Neutrophil (primary cell): Measurements from ENCODE around the gene MED6.

Experiments used
- H3K27ac ChIP-seq: fragments of 200-600 bp; sonication (generic); 2 replicates; pipeline ENCODE4 v1.5.1; 2016; ENCODE audit warnings: mild to moderate bottlenecking, moderate library complexity
- H3K27me3 ChIP-seq: fragments of 200-600 bp; sonication (generic); 2 replicates; pipeline ENCODE4 v1.6.0; 2016; ENCODE audit warnings: mild to moderate bottlenecking
- H3K36me3 ChIP-seq: fragments of 200-600 bp; sonication (generic); 2 replicates; pipeline ENCODE4 v1.5.1; 2017
- H3K4me1 ChIP-seq, 2 experiments: fragments of 200-600 bp in 1 of 2; sonication (generic) in 1 of 2; 1 replicate in 1 of 2; 2 replicates in 1 of 2; pipeline versions ENCODE4 v1.5.1 to v1.6.1; 2013 to 2016; ENCODE audit warnings: low read depth in 1 of 2, low read length in 1 of 2, mild to moderate bottlenecking in 1 of 2, moderate library complexity in 1 of 2; ENCODE audit not compliant: control insufficient read depth in 1 of 2, insufficient read depth in 1 of 2
- H3K4me3 ChIP-seq, 2 experiments: fragments of 200-600 bp in 1 of 2; sonication (generic) in 1 of 2; 1 replicate in 1 of 2; 2 replicates in 1 of 2; pipeline ENCODE4 v1.5.1; 2013 to 2016; ENCODE audit warnings: low read depth in 1 of 2, low read length in 1 of 2, mild to moderate bottlenecking in 1 of 2, moderate library complexity in 1 of 2
- H3K9me3 ChIP-seq: fragments of 200-600 bp; sonication (generic); 2 replicates; pipeline ENCODE4 v1.5.1; 2016
- CTCF ChIP-seq: fragments of 200-600 bp; sonication (generic); IDR thresholded peaks from 2 replicates; pipeline ENCODE4 v1.5.1; 2016; ENCODE audit warnings: antibody characterized with exemption

MED6 gene

GRCh38 chr14:70597731-70598130 is 2.7 kb downstream of the MED6 start:
- H3K27me3 ChIP-seq: peaks cover 13% of the 10 kb centered on the region
- H3K9me3 ChIP-seq: no peaks in the 10 kb centered on the region
- H3K36me3 ChIP-seq: peaks cover 40% of the 10 kb centered on the region
- H3K4me1 ChIP-seq: peaks cover 11 to 14% of the 10 kb centered on the region in 2 experiments
- no peak overlapping the region for H3K27ac ChIP-seq
- TF ChIP-seq CTCF: no peak
- no peak overlapping the region for H3K4me3 ChIP-seq

- H3K4me3 ChIP-seq: no peak overlapping the region
- no peaks in the 10 kb centered on the region for H3K27me3 ChIP-seq
- H3K27ac ChIP-seq: no peak overlapping the region
- H3K9me3 ChIP-seq: no peaks in the 10 kb centered on the region
- peaks cover 62% of the 10 kb centered on the region for H3K36me3 ChIP-seq
- no peak for TF ChIP-seq CTCF
- peaks cover 10 to 11% of the 10 kb centered on the region in 2 experiments for H3K4me1 ChIP-seq
Observed at GRCh38 chr14:70595443-70596185, 4.8 kb downstream of the MED6 start.

GRCh38 chr14:70594461-70594860 is 6.0 kb downstream of the MED6 start:
- peaks cover 73% of the 10 kb centered on the region for H3K36me3 ChIP-seq
- no peaks in the 10 kb centered on the region for H3K9me3 ChIP-seq
- no peak for TF ChIP-seq CTCF
- peaks cover 2 to 5% of the 10 kb centered on the region in 2 experiments for H3K4me1 ChIP-seq
- no peaks in the 10 kb centered on the region for H3K27me3 ChIP-seq
- H3K27ac ChIP-seq: no peak overlapping the region
- H3K4me3 ChIP-seq: no peak overlapping the region

GRCh38 chr14:70585231-70585630 is 15.2 kb downstream of the MED6 start:
- no peak for TF ChIP-seq CTCF
- Histone ChIP-seq H3K36me3 (peaks cover 96% of the 10 kb centered on the region), H3K4me1 (no peaks in the 10 kb centered on the region)

GRCh38 chr14:70576891-70577290 is 23.6 kb downstream of the MED6 start:
- H3K9me3 ChIP-seq: no peaks in the 10 kb centered on the region

More at GRCh38 chr14:70585231-70585630, 15.2 kb downstream of the MED6 start:
- no peaks in the 10 kb centered on the region for H3K27me3 ChIP-seq
- H3K27ac ChIP-seq: no peak overlapping the region
- H3K9me3 ChIP-seq: no peaks in the 10 kb centered on the region
- H3K4me3 ChIP-seq: no peak overlapping the region

More at GRCh38 chr14:70576891-70577290, 23.6 kb downstream of the MED6 start:
- Histone ChIP-seq H3K27me3 (no peaks in the 10 kb centered on the region), H3K27ac (no peak overlapping the region), H3K36me3 (peaks cover 18% of the 10 kb centered on the region), H3K4me1 (no peaks in the 10 kb centered on the region), H3K4me3 (no peak overlapping the region)
- no peak for TF ChIP-seq CTCF
